SKM-1 treated with dmso at 0.1 percent for 144 hours (cell line): ENCODE results near the gene C7orf33.

Experiments
- DNase-seq: peaks from one replicate; lab custom pipeline; 2025; ENCODE audit not compliant: unreplicated experiment; lab: John Stamatoyannopoulos, UW

Gene C7orf33

GRCh38 chr7:148624735-148625134 is 34.2 kb downstream of the C7orf33 start:
- no peak for DNase-seq

- DNase-seq: no peak
Measured at GRCh38 chr7:148625342-148625741, 34.8 kb downstream of the C7orf33 start.

GRCh38 chr7:148626828-148627227 is 36.3 kb downstream of the C7orf33 start:
- no peak for DNase-seq

GRCh38 chr7:148628011-148628410 is 37.4 kb downstream of the C7orf33 start:
- no peak for DNase-seq

GRCh38 chr7:148630078-148630477 is 39.5 kb downstream of the C7orf33 start:
- DNase-seq: no peak

GRCh38 chr7:148633761-148634160 is 43.2 kb downstream of the C7orf33 start:
- DNase-seq: no peak

GRCh38 chr7:148637094-148637493 is 46.5 kb downstream of the C7orf33 start:
- no peak for DNase-seq

- DNase-seq: no peak
Measured at GRCh38 chr7:148645898-148646297, 55.3 kb downstream of the C7orf33 start.

GRCh38 chr7:148650232-148650858 is 59.8 kb downstream of the C7orf33 start:
- no peak for DNase-seq

- DNase-seq: no peak
Measured at GRCh38 chr7:148652773-148653172, 62.2 kb downstream of the C7orf33 start.

GRCh38 chr7:148657929-148658328 is 67.4 kb downstream of the C7orf33 start:
- no peak for DNase-seq

- DNase-seq: no peak
Measured at GRCh38 chr7:148661471-148661870, 70.9 kb downstream of the C7orf33 start.

- no peak for DNase-seq
Measured at GRCh38 chr7:148662646-148663045, 72.1 kb downstream of the C7orf33 start.

- no peak for DNase-seq
Measured at GRCh38 chr7:148664324-148664723, 73.8 kb downstream of the C7orf33 start.

- no peak for DNase-seq
Measured at GRCh38 chr7:148665221-148665620, 74.7 kb downstream of the C7orf33 start.
